GM12864 (cell line): Measurements from ENCODE around the gene ROBO3.
A peak's percentile ranks its signal among the peaks of the same experiment; 100 is the strongest.

Experiments
- DNase-seq: peaks from one replicate; pipeline ENCODE4 v3.0.0-alpha.2; 2011; ENCODE audit warnings: low read depth
- H3K4me3 ChIP-seq: 2 replicates; pipeline ENCODE4 v1.5.1; 2011; ENCODE audit warnings: mild to moderate bottlenecking, low read depth, low read length, control low read depth
- CTCF ChIP-seq: IDR thresholded peaks from 2 replicates; pipeline ENCODE4 v1.5.1; 2011; ENCODE audit warnings: low read depth, mild to moderate bottlenecking, moderate library complexity, low read length, control low read depth, inconsistent platforms; ENCODE audit errors: missing control alignments

ROBO3 gene

GRCh38 chr11:124839128-124839971 lies 25.9 kb upstream of the ROBO3 start:
- DNase-seq, result no peak

GRCh38 chr11:124839972-124840621 lies 25.1 kb upstream of the ROBO3 start:
- DNase-seq, result no peak
- no peak for TF ChIP-seq CTCF
- no peak overlapping the region; the same call in 1 of the 2 replicates for H3K4me3 ChIP-seq

More at GRCh38 chr11:124839128-124839971, 25.9 kb upstream of the ROBO3 start:
- H3K4me3 ChIP-seq, result peak overlapping the region; percentile 7
- no peak for TF ChIP-seq CTCF

- DNase-seq, result no peak
Measured at GRCh38 chr11:124840666-124841065, 24.6 kb upstream of the ROBO3 start.

GRCh38 chr11:124841201-124841600 lies 24.0 kb upstream of the ROBO3 start:
- DNase-seq, result no peak
- TF ChIP-seq CTCF, result no peak
- H3K4me3 ChIP-seq, result no peak overlapping the region

More at GRCh38 chr11:124840666-124841065, 24.6 kb upstream of the ROBO3 start:
- no peak overlapping the region for H3K4me3 ChIP-seq
- TF ChIP-seq CTCF, result no peak

GRCh38 chr11:124841840-124842239 lies 23.4 kb upstream of the ROBO3 start:
- H3K4me3 ChIP-seq, result no peak overlapping the region
- no peak for TF ChIP-seq CTCF
- no peak for DNase-seq

- H3K4me3 ChIP-seq, result no peak overlapping the region
- TF ChIP-seq CTCF, result no peak
- DNase-seq, result no peak
Measured at GRCh38 chr11:124842305-124842704, 22.9 kb upstream of the ROBO3 start.
